Lung microvascular endothelial cell (primary cell): ENCODE data around the gene GGACT. TPM values are rescaled to one million over a fixed set of nuclear protein-coding genes. Genes with fewer than 3 reads are reported as not detected.

Experiments
- DNase-seq, 2 donors: peaks; one replicate each; pipeline versions ENCODE4 v3.0.0 to v3.0.0-alpha.2; 2010; ENCODE audit warnings: low read depth in 2 of 2
- total RNA-seq: library from RNA; depleted of rRNA; stranded (reverse); fragments of >200 nt; gene quantifications from 2 replicates; pipeline ENCODE4 v1.2.1, GENCODE V29; 2014

Gene GGACT
- total RNA-seq, 1 donor from 2014 or later = 2.6 TPM

GRCh38 chr13:100515410-100515800, 73.2 kb downstream of the GGACT start:
- no peak for DNase-seq

DNA sequence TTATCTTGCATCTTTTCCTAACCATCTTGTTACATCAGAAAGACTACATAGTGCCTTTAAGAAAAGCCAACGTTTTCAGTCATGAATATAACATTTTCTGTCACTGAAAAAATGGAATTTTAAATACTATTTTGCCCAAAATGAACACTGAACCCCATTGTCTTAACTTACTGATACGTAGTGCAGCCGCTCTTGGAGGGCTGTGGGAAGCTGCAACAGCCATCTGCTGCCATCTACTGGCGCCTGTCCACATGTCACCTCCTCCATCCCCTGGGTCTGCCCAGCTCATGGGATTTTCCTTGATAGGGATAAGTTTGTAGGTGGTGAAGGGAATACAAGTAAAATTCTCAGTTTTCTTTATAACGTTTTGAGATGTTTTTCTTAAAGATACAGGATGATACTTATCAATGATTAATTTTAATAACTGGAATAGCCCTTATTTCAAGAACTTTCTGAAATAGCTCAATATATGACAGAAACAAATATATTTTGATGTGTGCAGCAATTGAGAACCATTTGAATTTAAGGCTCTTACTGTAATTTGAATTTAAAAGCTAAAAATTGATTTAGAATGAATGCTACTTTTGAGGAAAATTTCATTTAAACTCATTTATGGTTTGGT, 73.7 kb downstream of the GGACT start:
- peak; percentile 76 to 88 for DNase-seq

GRCh38 chr13:100513987-100514670, 74.5 kb downstream of the GGACT start:
- DNase-seq = no peak

DNA sequence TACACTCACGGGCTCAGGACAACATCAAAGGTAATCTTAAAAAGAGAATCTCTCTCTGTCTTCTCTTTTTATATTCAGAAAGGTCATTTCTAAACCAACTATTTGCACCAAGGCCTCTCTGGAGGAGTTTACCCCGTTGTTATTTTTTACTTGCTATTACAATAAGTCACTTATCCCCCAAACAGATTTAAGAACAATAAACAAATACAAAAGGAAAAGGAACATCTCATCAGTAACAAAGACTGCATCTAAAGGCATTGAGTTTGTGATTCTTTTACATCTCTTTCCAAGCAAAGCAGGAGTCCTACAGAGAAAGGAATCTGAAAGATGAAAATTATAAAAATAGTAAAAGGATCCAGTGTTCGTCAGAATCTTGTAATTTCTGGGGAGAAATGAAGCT, 75.4 kb downstream of the GGACT start:
- no peak for DNase-seq

- DNase-seq = peak; percentile 42 to 57
These were observed 76.2 kb downstream of the GGACT start for GRCh38 chr13:100512422-100512821.

DNA sequence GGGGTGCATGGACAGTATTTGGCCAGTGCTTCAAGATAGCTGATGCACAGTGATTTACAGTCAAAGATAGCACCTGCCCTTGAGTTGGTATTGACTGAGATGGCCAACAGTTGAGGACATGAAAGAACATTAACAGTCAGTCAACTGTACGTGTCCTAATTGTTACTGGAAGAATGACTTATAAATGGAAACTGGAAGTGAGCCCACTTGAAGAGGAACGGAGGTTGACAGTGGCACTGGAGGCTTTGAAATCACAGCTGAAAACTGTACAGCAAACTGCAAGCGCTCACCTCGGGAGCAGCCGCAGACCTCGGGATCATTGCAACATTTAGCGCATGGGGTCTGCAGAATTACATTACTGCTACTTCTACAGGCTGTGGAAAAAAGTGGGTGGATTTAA, 77.1 kb downstream of the GGACT start:
- DNase-seq = no peak

DNA sequence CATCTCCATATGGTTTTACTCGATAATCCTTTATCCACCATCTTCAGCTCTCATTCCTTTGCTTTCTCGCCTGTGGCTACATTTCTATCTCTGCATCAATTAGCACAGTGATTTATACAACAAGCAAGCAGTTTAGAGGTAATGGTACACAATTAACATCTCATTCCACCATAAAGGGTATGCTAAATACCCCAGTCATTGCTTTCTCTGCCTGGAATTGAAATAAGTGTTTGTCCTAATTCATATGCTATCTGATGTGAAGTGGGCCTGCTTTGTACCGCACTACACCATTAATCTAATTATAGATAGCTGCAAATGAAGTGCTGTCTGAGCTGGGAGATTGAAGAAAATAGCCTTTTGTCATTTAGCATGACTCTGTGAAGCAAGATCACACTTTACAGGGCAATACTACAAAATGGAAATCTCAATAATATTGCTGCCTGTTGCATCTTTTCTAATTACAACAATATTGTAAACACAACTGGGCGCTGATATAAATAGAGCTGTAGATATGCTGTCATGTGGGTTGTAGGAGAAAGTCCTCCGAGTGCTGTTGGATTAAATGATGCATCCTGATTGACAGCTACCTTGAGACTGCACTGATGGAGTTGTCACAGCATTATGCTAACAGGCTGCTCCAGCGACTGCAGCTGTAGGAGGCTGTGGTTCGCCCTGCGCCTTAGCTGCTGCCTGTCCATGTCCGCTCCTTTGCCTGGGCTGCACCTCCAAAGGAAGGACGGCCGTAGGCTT, 78.2 kb downstream of the GGACT start:
- DNase-seq = no peak

- DNase-seq = no peak
These were observed 79.6 kb downstream of the GGACT start for GRCh38 chr13:100508996-100509395.

DNA sequence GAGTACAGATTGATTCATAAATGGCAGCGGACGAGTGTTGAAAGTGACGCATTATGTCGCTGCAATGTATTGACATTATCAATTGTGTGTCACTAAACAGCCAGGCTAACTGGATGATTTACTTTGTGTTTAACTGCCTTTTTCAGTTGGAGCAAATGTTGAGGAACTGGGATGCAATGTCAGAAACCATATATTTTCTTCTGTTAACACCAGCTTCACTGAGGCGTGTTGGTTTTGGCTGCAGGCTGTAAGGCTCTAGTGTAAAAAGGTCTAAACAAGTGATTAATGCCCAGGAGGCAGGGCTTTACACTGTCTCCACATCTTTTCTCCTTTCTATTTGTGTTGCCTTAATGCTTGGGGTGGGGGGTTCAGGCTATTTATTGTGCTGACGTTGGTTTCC, 80.1 kb downstream of the GGACT start:
- no peak for DNase-seq

GRCh38 chr13:100506600-100507422, 81.8 kb downstream of the GGACT start:
- no peak for DNase-seq

DNA sequence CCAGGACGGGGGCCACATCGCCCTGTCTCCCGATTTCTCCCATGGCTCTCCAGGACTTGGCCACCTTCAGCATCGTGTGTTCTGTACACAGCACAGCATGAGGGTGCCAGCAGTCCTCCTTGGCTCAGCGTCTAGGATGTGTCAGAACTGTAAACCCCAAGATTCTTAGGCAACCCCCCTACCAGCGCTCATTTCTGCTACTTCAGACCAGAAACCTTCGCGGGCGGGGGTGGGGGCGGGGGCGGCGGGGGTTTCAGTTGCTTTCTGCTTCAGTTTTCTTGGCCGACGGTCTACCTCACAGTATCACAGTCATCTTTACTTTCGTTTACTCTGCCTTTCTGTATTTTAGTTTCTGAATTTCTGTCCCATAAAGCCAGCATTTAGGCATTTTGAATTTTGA, 82.4 kb downstream of the GGACT start:
- no peak for DNase-seq

GRCh38 chr13:100503622-100504021, 85.0 kb downstream of the GGACT start:
- no peak for DNase-seq

DNA sequence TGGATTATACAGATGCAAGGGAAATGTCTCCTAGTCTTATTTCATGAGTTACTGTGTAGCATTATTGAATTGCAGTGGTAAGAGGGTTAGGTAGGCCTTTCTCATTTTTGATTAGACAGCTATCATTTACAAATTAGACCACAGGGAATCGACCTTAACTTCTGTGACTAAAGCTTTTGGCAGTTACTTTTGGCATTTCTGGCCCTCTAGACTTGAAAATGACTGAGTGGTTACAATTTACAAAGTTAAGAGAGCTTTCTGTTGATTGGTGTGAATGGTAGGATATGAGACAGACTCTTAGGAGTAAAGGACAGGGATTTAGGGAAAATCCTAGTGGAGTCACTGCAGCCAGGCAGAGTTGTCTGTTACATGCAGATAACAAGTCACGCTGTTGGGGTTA, 86.1 kb downstream of the GGACT start:
- DNase-seq = no peak

- DNase-seq = peak in 1 of 2 donors; percentile 87
These were observed 91.2 kb downstream of the GGACT start for GRCh38 chr13:100497389-100497788.

DNA sequence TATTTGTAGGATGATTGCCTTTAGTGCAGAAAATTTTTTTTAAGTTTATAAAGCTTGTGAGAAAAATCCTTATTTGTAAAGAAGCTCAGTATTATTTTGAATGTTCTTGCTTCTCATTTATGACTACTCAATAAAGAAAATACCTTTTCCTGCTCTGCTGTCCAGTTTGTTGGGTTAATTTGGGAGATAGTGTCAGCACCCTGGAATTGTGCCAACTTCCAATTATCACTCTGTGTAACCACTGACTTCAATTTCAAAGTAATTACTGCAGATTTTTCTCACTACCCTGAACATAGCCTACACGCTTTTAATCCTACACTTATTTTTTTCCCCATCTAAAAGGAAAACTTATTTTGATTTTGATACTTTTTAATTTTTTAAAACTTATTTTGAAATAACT, 93.1 kb downstream of the GGACT start:
- DNase-seq = peak in 1 of 2 donors; percentile 10

DNA sequence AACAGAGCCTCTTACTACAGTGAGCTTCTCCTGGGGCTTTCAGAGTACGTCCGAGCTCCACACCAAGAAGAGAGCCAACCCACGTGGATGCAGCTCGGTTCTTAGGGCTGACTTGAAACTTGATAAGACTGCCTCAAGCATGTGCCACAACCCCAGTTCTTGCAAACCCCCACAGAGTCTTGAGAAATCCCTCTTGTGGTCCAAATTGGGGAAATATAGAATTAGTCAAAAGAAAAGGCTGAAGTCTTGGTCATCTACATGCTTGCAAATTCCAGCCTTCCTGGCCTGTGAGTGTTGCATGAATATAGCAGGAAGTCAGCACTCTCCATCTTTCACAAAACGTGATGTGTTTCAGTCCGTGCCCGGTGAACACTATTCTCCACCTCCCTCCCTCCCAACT, 95.2 kb downstream of the GGACT start:
- no peak for DNase-seq

DNA sequence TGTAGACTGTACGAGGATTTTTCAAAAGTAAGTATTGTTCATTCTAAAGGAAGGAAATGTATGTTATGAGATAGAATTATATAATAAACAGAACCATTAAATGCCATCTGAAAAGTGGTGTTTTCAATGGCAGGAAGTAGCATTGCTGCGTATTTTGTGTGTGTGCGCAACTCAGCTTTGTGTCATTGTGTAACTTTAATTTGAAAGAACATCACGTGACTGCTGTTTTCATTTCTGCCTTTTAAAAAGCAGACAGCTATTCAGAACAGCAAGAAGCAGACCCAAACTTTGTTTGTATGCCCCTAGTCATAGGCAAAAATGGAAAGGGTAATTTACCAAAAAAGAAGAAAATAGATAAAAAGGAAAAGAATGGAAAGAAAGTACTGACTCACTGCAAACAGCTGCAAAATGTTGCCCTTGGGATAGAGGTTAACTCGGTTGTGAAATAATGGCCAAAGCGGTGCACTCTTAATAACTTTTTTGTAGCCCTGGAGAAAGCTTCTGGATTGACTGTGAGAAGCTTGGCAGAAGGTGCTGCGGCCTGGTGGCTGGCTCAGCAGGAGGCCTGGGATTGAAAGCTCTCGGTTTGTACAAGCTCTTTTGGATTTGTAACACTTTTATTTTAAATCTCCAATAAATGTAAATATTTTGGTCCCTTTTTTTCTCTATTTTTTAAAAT, 97.3 kb downstream of the GGACT start:
- DNase-seq = peak; percentile 55 to 79

GRCh38 chr13:100490692-100491091, 97.9 kb downstream of the GGACT start:
- peak in 1 of 2 donors; percentile 9 for DNase-seq

DNA sequence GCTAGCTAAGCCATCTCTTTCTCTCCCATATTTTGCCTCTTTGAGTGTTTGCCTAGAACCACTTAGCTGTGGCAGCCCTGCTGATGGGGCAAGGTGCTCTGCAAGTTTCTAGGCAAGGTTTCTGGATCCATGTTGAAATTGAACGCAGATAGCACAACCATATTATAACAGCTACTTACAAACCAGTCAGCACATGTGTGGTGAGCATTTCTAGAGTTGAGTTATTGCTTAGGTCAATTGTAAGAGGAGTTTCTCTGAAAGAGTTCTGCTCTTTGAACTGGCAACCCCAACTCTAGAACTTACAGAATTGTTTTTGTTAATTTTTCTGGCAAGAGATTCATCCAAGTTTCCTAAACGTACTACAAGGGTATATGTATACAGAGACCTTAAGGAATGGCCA, 103.3 kb downstream of the GGACT start:
- DNase-seq = no peak

GRCh38 chr13:100484702-100485101, 103.9 kb downstream of the GGACT start:
- DNase-seq = no peak

GRCh38 chr13:100483841-100484381, 104.7 kb downstream of the GGACT start:
- DNase-seq = peak; percentile 48 to 49
